ENCODE results near the gene SPRR3. TPM values are rescaled to one million over a fixed set of nuclear protein-coding genes. Genes with fewer than 3 reads are reported as not detected.

The SPRR3 gene
- total RNA-seq, 2 donors from 2014 or later = not detected

DNA sequence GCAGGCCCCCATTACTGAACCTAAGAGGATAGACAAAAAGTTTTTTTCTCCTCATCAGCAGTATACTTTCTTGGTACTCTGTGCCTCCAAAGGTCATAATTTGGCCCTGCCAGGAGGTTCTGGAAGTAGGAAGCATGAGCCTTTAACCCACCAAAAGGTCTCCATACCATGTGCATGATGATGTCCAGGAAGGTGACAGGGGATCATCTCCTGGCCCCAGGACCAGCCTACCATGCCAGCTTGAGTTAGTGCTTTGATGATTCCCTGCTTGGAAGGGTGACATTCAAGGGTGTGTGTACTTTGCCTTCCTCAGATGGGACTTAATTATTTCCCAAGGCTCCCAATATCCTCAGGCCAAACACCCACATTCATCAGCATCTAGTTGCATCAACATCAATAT is 23.9 kb upstream of the SPRR3 start:
- no peaks in the 10 kb centered on the region for H3K4me1 ChIP-seq
- TF ChIP-seq, protein P1, sequence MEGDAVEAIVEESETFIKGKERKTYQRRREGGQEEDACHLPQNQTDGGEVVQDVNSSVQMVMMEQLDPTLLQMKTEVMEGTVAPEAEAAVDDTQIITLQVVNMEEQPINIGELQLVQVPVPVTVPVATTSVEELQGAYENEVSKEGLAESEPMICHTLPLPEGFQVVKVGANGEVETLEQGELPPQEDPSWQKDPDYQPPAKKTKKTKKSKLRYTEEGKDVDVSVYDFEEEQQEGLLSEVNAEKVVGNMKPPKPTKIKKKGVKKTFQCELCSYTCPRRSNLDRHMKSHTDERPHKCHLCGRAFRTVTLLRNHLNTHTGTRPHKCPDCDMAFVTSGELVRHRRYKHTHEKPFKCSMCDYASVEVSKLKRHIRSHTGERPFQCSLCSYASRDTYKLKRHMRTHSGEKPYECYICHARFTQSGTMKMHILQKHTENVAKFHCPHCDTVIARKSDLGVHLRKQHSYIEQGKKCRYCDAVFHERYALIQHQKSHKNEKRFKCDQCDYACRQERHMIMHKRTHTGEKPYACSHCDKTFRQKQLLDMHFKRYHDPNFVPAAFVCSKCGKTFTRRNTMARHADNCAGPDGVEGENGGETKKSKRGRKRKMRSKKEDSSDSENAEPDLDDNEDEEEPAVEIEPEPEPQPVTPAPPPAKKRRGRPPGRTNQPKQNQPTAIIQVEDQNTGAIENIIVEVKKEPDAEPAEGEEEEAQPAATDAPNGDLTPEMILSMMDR (IDR thresholded peaks at IDR 0.05) = no peak

GRCh38 chr1:152980676-152981075 is 20.9 kb upstream of the SPRR3 start:
- TF ChIP-seq, protein P1 (IDR thresholded peaks at IDR 0.05) = no peak
- Histone ChIP-seq H3K9me3 (no peaks in the 10 kb centered on the region), H3K27me3 (no peaks in the 10 kb centered on the region), H3K27ac (no peak overlapping the region), H3K4me1 (no peaks in the 10 kb centered on the region), H3K4me3 (no peak overlapping the region), H3K36me3 (no peaks in the 10 kb centered on the region)
- DNase-seq (ENCODE audit: low spot score) = no peak

More for the DNA sequence above, 23.9 kb upstream of the SPRR3 start:
- Histone ChIP-seq H3K4me3 (no peak overlapping the region), H3K27ac (no peak overlapping the region), H3K36me3 (no peaks in the 10 kb centered on the region), H3K9me3 (no peaks in the 10 kb centered on the region), H3K27me3 (no peaks in the 10 kb centered on the region)
- DNase-seq (ENCODE audit: low spot score) = no peak

GRCh38 chr1:152981146-152981871 is 20.2 kb upstream of the SPRR3 start:
- TF ChIP-seq, protein P1 (IDR thresholded peaks at IDR 0.05) = no peak
- Histone ChIP-seq H3K4me1 (no peaks in the 10 kb centered on the region), H3K27ac (no peak overlapping the region), H3K27me3 (no peaks in the 10 kb centered on the region), H3K9me3 (no peaks in the 10 kb centered on the region), H3K36me3 (no peaks in the 10 kb centered on the region), H3K4me3 (no peak overlapping the region)
- DNase-seq (ENCODE audit: low spot score) = no peak

DNA sequence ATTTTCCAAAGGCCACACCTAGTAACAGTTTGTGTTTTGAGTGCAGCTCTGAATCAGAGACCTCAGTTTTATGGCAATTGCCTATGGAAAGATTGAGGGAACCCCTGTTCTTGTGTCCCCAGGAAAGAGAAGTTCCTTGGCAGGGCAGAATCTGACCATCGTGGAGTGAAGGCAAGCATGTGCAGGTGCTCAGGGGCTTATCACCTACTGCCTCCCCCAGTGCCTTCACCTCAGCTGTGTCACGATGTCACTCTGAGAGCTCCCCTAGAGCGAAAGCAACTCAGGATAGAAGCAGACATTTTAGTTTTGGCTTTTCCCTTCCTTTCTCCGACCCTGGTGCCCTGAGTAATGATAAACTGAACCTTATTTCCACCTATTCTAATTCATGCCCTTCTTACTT is 19.5 kb upstream of the SPRR3 start:
- TF ChIP-seq, protein P1 (IDR thresholded peaks at IDR 0.05) = no peak
- no peaks in the 10 kb centered on the region for H3K27me3 ChIP-seq
- H3K4me3 ChIP-seq = no peak overlapping the region
- H3K27ac ChIP-seq = no peak overlapping the region
- H3K9me3 ChIP-seq = no peaks in the 10 kb centered on the region
- H3K36me3 ChIP-seq = no peaks in the 10 kb centered on the region
- H3K4me1 ChIP-seq = no peaks in the 10 kb centered on the region
- no peak for DNase-seq (ENCODE audit: low spot score)

GRCh38 chr1:152983234-152983633 is 18.3 kb upstream of the SPRR3 start:
- no peak for DNase-seq (ENCODE audit: low spot score)
- TF ChIP-seq, protein P1 (IDR thresholded peaks at IDR 0.05) = no peak
- Histone ChIP-seq H3K4me3 (no peak overlapping the region), H3K36me3 (no peaks in the 10 kb centered on the region), H3K27ac (no peak overlapping the region), H3K4me1 (no peaks in the 10 kb centered on the region), H3K27me3 (no peaks in the 10 kb centered on the region), H3K9me3 (no peaks in the 10 kb centered on the region)

DNA sequence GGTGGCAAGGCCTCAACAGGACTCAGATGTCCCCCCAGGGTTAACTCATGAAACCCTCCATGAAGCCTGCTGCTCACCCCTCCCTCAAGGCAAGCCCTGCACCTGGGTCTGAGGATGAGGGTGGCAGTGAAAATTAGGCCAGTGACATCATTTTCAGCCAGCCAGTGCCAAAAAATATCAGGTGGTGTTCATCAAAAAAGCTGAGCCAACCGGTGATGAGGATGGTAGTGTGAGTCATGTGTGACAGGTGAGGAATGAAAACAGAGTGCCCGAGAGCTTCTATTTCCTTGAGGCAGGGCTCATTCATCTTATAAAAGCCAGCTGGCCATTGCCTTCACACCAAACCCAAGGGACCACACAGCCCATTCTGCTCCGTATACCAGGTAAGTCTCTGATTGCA is 17.8 kb upstream of the SPRR3 start, which contains the start of gene SPRR1A:
TSS of gene SPRR1A (plus strand) at position 339 of the 400 bp plus-strand sequence. CDS start 1,150 bp downstream, outside the sequence.
- Histone ChIP-seq H3K27me3 (no peaks in the 10 kb centered on the region), H3K36me3 (no peaks in the 10 kb centered on the region), H3K4me3 (no peak within 1 kb of the TSS), H3K9me3 (no peaks in the 10 kb centered on the region), H3K4me1 (no peaks in the 10 kb centered on the region), H3K27ac (no peak within 1 kb of the TSS)
- no peak for DNase-seq (ENCODE audit: low spot score)
- TF ChIP-seq, protein P1 (IDR thresholded peaks at IDR 0.05) = no peak

Measured in right atrium auricular region (tissue), 2 donors.